WTC11 (cell line): ENCODE results near the gene FAM20A.

ENCODE experiments used
- CREM ChIP-seq: sonication (generic); formaldehyde crosslinking; IDR thresholded peaks from 2 replicates; pipeline ENCODE4 v1.8.1; 2022; ENCODE audit warnings: mild to moderate bottlenecking, missing genetic modification reagents, moderate library complexity
- CTCF ChIP-seq: fragments of 200-600 bp; IDR thresholded peaks from 2 replicates; pipeline ENCODE4 v1.8.0; 2022; ENCODE audit warnings: antibody characterized with exemption
- E2F1 ChIP-seq: sonication (generic); formaldehyde crosslinking; IDR thresholded peaks from 2 replicates; pipeline ENCODE4 v1.8.0; 2022; ENCODE audit warnings: mild to moderate bottlenecking, missing genetic modification reagents
- ESRRA ChIP-seq: sonication (generic); formaldehyde crosslinking; IDR thresholded peaks from 2 replicates; pipeline ENCODE4 v1.8.1; 2022; ENCODE audit warnings: mild to moderate bottlenecking, missing genetic modification reagents, borderline replicate concordance
- FOXJ3 ChIP-seq: sonication (generic); formaldehyde crosslinking; IDR thresholded peaks from 2 replicates; pipeline ENCODE4 v1.9.0; 2021; ENCODE audit warnings: missing genetic modification reagents, mild to moderate bottlenecking, borderline replicate concordance
- HMGA2 ChIP-seq: fragments of 250-450 bp; sonication (Bioruptor Pico); IDR thresholded peaks from 2 replicates; pipeline ENCODE4 v1.4.0; 2021; ENCODE audit warnings: mild to moderate bottlenecking, moderate library complexity
- MLX ChIP-seq: sonication (generic); formaldehyde crosslinking; IDR thresholded peaks from 2 replicates; pipeline ENCODE4 v1.8.1; 2023; ENCODE audit warnings: mild to moderate bottlenecking, missing genetic modification reagents, moderate library complexity
- USF2 ChIP-seq: sonication (generic); formaldehyde crosslinking; IDR thresholded peaks from 2 replicates; pipeline ENCODE4 v1.8.1; 2023; ENCODE audit warnings: mild to moderate bottlenecking, missing genetic modification reagents, moderate library complexity
- ZNF121 ChIP-seq: sonication (generic); formaldehyde crosslinking; IDR thresholded peaks from 2 replicates; pipeline ENCODE4 v1.8.0; 2023; ENCODE audit warnings: missing genetic modification reagents

GRCh38 chr17:68564415-68565111, 36.6 kb downstream of the FAM20A start:
- TF ChIP-seq CTCF = no peak
- TF ChIP-seq CREM (CRISPR knock-in tag) = no peak
- no peak for TF ChIP-seq E2F1
- TF ChIP-seq ESRRA (CRISPR knock-in tag) = no peak
- no peak for TF ChIP-seq USF2 (CRISPR knock-in tag)
- no peak for TF ChIP-seq FOXJ3 (CRISPR knock-in tag)
- TF ChIP-seq HMGA2 (CRISPR knock-in tag) = no peak
- no peak for TF ChIP-seq MLX (CRISPR knock-in tag)
- no peak for TF ChIP-seq ZNF121 (CRISPR knock-in tag)
